K562 (cell line): ENCODE measurements around the gene GPR15LG. TPM values are rescaled to one million over a fixed set of nuclear protein-coding genes. Genes with fewer than 3 reads are reported as not detected.
A peak's percentile ranks its signal among the peaks of the same experiment; 100 is the strongest.

Source experiments
- ADNP ChIP-seq: fragments of 200-800 bp; sonication (Bioruptor generic); IDR thresholded peaks from 2 replicates; pipeline ENCODE4 v1.6.1; 2016; ENCODE audit warnings: missing genetic modification characterization, missing compliant biosample characterization
- C11orf30 ChIP-seq: fragments of 450-650 bp; IDR thresholded peaks from 2 replicates; pipeline ENCODE4 v1.6.1; 2016; ENCODE audit warnings: low read depth, mild to moderate bottlenecking
- CBX8 ChIP-seq: fragments of 200-600 bp; sonication (generic); IDR thresholded peaks from 2 replicates; pipeline ENCODE4 v1.6.1; 2012; ENCODE audit warnings: borderline replicate concordance, mixed run types, low read depth, mild to moderate bottlenecking, moderate library complexity, mixed read lengths, low read length, control low read depth, inconsistent platforms; ENCODE audit not compliant: poor library complexity, severe bottlenecking; ENCODE audit errors: extremely low read depth
- FOXK2 ChIP-seq, 2 experiments: fragments of 450-650 bp; IDR thresholded peaks in 1 of 2; conservative IDR thresholded peaks in 1 of 2; 2 replicates each; pipeline ENCODE4 v1.6.1; 2016; ENCODE audit warnings: low read depth in 2 of 2, mild to moderate bottlenecking in 1 of 2
- GATAD2B ChIP-seq: fragments of 450-650 bp; IDR thresholded peaks from 2 replicates; pipeline ENCODE4 v1.6.1; 2017; ENCODE audit warnings: mild to moderate bottlenecking, borderline replicate concordance
- NCOA4 ChIP-seq: fragments of 450-650 bp; IDR thresholded peaks from 2 replicates; pipeline ENCODE4 v1.6.1; 2018; ENCODE audit warnings: mild to moderate bottlenecking; ENCODE audit not compliant: partially characterized antibody
- PHB ChIP-seq: fragments of 250-450 bp; sonication (Bioruptor Pico); IDR thresholded peaks from 2 replicates; pipeline ENCODE4 v1.5.0; 2021
- SMARCA5 ChIP-seq: fragments of 450-650 bp; IDR thresholded peaks from 2 replicates; pipeline ENCODE4 v1.6.1; 2016
- TBP ChIP-seq: optimal IDR thresholded peaks from 2 replicates; pipeline ENCODE3; 2011; ENCODE audit warnings: low read depth, low read length, improper control_type of control experiment
- ZNF143 ChIP-seq: sonication (generic); formaldehyde crosslinking; IDR thresholded peaks from 2 replicates; pipeline ENCODE4 v1.9.0; 2022; ENCODE audit warnings: mild to moderate bottlenecking, missing genetic modification reagents
- ZNF224 ChIP-seq: sonication (generic); formaldehyde crosslinking; IDR thresholded peaks from 2 replicates; pipeline ENCODE4 v1.8.0; 2022; ENCODE audit warnings: mild to moderate bottlenecking, missing genetic modification reagents
- ZNF280A ChIP-seq: fragments of 450-650 bp; IDR thresholded peaks from 2 replicates; pipeline ENCODE4 v1.6.1; 2018; ENCODE audit warnings: mild to moderate bottlenecking, low read depth; ENCODE audit not compliant: partially characterized antibody
- ZNF518B ChIP-seq: fragments of 250-450 bp; sonication (Bioruptor Pico); IDR thresholded peaks from 2 replicates; pipeline ENCODE4 v1.5.0; 2021; ENCODE audit warnings: mild to moderate bottlenecking, moderate library complexity
- ZNF76 ChIP-seq: fragments of 250-450 bp; sonication (Bioruptor Pico); IDR thresholded peaks from 2 replicates; pipeline ENCODE4 v1.4.0; 2020; ENCODE audit warnings: mild to moderate bottlenecking, moderate library complexity, borderline replicate concordance
- polyA plus RNA-seq, 8 experiments: library from polyadenylated mRNA; depleted of rRNA in 4 of 8; stranded (reverse) in 5 of 8; unstranded in 3 of 8; fragments of >200 nt; fragmentation: Nextera tagmentation in 2 of 8; fragmentation: Illumina TruSeq in 1 of 8; extraction: Ambion mirVana in 2 of 8; extraction: Trizol in 1 of 8; gene quantifications; 2 replicates each; pipeline versions ENCODE4 v1.2.1 to v1.2.3, GENCODE V29; 2011 to 2014; ENCODE audit warnings: inconsistent platforms in 1 of 8, missing spikeins in 1 of 8
- total RNA-seq, 7 experiments: library from RNA; depleted of rRNA in 6 of 7; stranded (reverse); fragments of >200 nt in 6 of 7; fragmentation: Illumina TruSeq in 2 of 7; extraction: Trizol in 2 of 7; gene quantifications; 2 replicates each; pipeline versions ENCODE4 v1.2.1 to v1.2.3, GENCODE V29; 2011 to 2021; ENCODE audit warnings: low replicate concordance in 1 of 7
- TF ChIP-seq, protein P1 (sequence below): fragments of 150-350 bp; conservative IDR thresholded peaks from 2 replicates; pipeline ENCODE4 v1.6.1; 2014; ENCODE audit warnings: low read length
- TF ChIP-seq, protein P2 (sequence below): fragments of 250-450 bp; sonication (Bioruptor Pico); IDR thresholded peaks from 2 replicates; pipeline ENCODE4 v1.5.0; 2021

GPR15LG gene
- total and polyA plus RNA-seq, 9 of the 15 experiments (the other 6 are each of a cell fraction or from before 2014, with no cell fraction given): 0.51 TPM; not detected in 8

GRCh38 chr10:84178160-84178609 is 4.6 kb downstream of the GPR15LG start (continued):
- TF ChIP-seq, protein P1, sequence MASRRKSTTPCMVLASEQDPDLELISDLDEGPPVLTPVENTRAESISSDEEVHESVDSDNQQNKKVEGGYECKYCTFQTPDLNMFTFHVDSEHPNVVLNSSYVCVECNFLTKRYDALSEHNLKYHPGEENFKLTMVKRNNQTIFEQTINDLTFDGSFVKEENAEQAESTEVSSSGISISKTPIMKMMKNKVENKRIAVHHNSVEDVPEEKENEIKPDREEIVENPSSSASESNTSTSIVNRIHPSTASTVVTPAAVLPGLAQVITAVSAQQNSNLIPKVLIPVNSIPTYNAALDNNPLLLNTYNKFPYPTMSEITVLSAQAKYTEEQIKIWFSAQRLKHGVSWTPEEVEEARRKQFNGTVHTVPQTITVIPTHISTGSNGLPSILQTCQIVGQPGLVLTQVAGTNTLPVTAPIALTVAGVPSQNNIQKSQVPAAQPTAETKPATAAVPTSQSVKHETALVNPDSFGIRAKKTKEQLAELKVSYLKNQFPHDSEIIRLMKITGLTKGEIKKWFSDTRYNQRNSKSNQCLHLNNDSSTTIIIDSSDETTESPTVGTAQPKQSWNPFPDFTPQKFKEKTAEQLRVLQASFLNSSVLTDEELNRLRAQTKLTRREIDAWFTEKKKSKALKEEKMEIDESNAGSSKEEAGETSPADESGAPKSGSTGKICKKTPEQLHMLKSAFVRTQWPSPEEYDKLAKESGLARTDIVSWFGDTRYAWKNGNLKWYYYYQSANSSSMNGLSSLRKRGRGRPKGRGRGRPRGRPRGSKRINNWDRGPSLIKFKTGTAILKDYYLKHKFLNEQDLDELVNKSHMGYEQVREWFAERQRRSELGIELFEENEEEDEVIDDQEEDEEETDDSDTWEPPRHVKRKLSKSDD: no peak
- TF ChIP-seq CBX8 (no peak), C11orf30 (no peak), GATAD2B (no peak), SMARCA5 (peak; percentile 58; the same call in 1 of the 2 replicates), ADNP (0 out of 2 replicates have a peak, but pooled peaks have one; percentile 32), TBP (no peak), ZNF76 (CRISPR knock-in tag) (no peak), ZNF518B (CRISPR knock-in tag) (no peak), ZNF224 (CRISPR knock-in tag) (no peak), PHB (CRISPR knock-in tag) (no peak), FOXK2 (conservative IDR thresholded peaks at IDR 0.05 in 1 of 2, IDR thresholded peaks at IDR 0.05 in 1 of 2; ENCODE audit: low read depth in 2 of 2) (peak; percentile 9 to 13; a peak in 1 of 4 replicates), ZNF280A (no peak), NCOA4 (peak; percentile 8), ZNF143 (CRISPR knock-in tag) (no peak)
- TF ChIP-seq, protein P2, sequence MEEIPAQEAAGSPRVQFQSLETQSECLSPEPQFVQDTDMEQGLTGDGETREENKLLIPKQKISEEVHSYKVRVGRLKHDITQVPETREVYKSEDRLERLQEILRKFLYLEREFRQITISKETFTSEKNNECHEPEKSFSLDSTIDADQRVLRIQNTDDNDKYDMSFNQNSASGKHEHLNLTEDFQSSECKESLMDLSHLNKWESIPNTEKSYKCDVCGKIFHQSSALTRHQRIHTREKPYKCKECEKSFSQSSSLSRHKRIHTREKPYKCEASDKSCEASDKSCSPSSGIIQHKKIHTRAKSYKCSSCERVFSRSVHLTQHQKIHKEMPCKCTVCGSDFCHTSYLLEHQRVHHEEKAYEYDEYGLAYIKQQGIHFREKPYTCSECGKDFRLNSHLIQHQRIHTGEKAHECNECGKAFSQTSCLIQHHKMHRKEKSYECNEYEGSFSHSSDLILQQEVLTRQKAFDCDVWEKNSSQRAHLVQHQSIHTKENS (CRISPR knock-in tag): no peak
